A549 (cell line): ENCODE data around the gene RFX3. TPM values are rescaled to one million over a fixed set of nuclear protein-coding genes. Genes with fewer than 3 reads are reported as not detected.

Experiments
- ATAC-seq, 2 experiments: fragments of 200-7000 bp in 1 of 2; fragments of >200 bp in 1 of 2; cut with Nextera tagmentation in 1 of 2; cut with Tn5 transposase in 1 of 2; 3 replicates each; pipeline versions ENCODE4 v1.8.0 to v1.9.1; 2018 to 2020; ENCODE audit warnings: mild to moderate bottlenecking in 1 of 2, moderate library complexity in 1 of 2
- CTCF ChIA-PET: fragments of 300-600 bp; sonication (Branson Sonifier 250); formaldehyde crosslinking; extraction: SDS; loops from one replicate; lab custom pipeline; 2021; ENCODE audit warnings: antibody characterized with exemption, inconsistent platforms; lab: Yijun Ruan, JAX
- POLR2A ChIA-PET: fragments of 350-600 bp; formaldehyde crosslinking; extraction: SDS; loops from one replicate; lab custom pipeline; 2021; ENCODE audit warnings: antibody characterized with exemption, inconsistent platforms; lab: Yijun Ruan, JAX
- DNase-seq, 2 experiments: peaks; one replicate each; pipeline versions ENCODE4 v3.0.0 to v3.0.0-alpha.2; 2011 to 2016; ENCODE audit warnings: low read depth in 1 of 2, low spot score in 1 of 2
- FAIRE-seq: peaks from 2 replicates; lab custom pipeline; 2011; peaks lifted over from hg19 to GRCh38; lab: Jason Lieb, UNC
- H3K27ac ChIP-seq, 2 experiments: fragments of >200 bp; sonication (Bioruptor Twin); formaldehyde crosslinking; 3 replicates each; pipeline ENCODE4 v1.5.1; 2016 to 2017
- H3K4me1 ChIP-seq: fragments of >200 bp; sonication (Bioruptor Twin); formaldehyde crosslinking; 3 replicates; pipeline ENCODE4 v1.6.1; 2016
- H3K4me2 ChIP-seq: fragments of >200 bp; sonication (Bioruptor Twin); formaldehyde crosslinking; 3 replicates; pipeline ENCODE4 v1.6.1; 2016
- H3K4me3 ChIP-seq: fragments of >200 bp; sonication (Bioruptor Twin); formaldehyde crosslinking; 3 replicates; pipeline ENCODE4 v1.5.1; 2016
- H3K9me3 ChIP-seq: fragments of >200 bp; sonication (Bioruptor Twin); formaldehyde crosslinking; 3 replicates; pipeline ENCODE4 v1.6.1; 2016
- CBX2 ChIP-seq: fragments of 200-600 bp; sonication (generic); IDR thresholded peaks from 2 replicates; pipeline ENCODE4 v1.6.1; 2016; ENCODE audit warnings: low read depth, mild to moderate bottlenecking, borderline replicate concordance
- CBX8 ChIP-seq: fragments of 200-600 bp; sonication (generic); IDR thresholded peaks from 2 replicates; pipeline ENCODE4 v1.6.1; 2016
- CHD4 ChIP-seq: fragments of 200-600 bp; sonication (generic); IDR thresholded peaks from 2 replicates; pipeline ENCODE4 v1.6.1; 2016; ENCODE audit warnings: antibody characterized with exemption, mild to moderate bottlenecking, borderline replicate concordance
- CTCF ChIP-seq: fragments of >200 bp; sonication (Bioruptor Twin); formaldehyde crosslinking; IDR thresholded peaks from 3 replicates; pipeline ENCODE4 v1.5.1; 2016
- EHF ChIP-seq: fragments of 250-450 bp; sonication (Bioruptor Pico); IDR thresholded peaks from 2 replicates; pipeline ENCODE4 v1.5.0; 2020; ENCODE audit warnings: mild to moderate bottlenecking
- ESRRA ChIP-seq: fragments of 150-350 bp; IDR thresholded peaks from 2 replicates; pipeline ENCODE4 v1.6.1; 2014; ENCODE audit warnings: mild to moderate bottlenecking, low read length, borderline replicate concordance
- FOSL2 ChIP-seq, 2 experiments: fragments of 450-650 bp in 1 of 2; fragments of >200 bp in 1 of 2; sonication (Bioruptor Twin) in 1 of 2; formaldehyde crosslinking; IDR thresholded peaks; 2 replicates each; pipeline versions ENCODE4 v1.5.0 to v1.6.1; 2016 to 2020; ENCODE audit warnings: mild to moderate bottlenecking in 1 of 2, moderate library complexity in 1 of 2
- GATA3 ChIP-seq: IDR thresholded peaks from 2 replicates; pipeline ENCODE4 v1.6.1; 2012; ENCODE audit warnings: borderline replicate concordance
- HDAC2 ChIP-seq: fragments of 200-600 bp; sonication (generic); IDR thresholded peaks from 2 replicates; pipeline ENCODE4 v1.6.1; 2016
- HEYL ChIP-seq: fragments of 250-450 bp; sonication (Bioruptor Pico); IDR thresholded peaks from 2 replicates; pipeline ENCODE4 v1.8.0; 2021; ENCODE audit warnings: mild to moderate bottlenecking, moderate library complexity
- HOXB13 ChIP-seq: fragments of 250-450 bp; sonication (Bioruptor Pico); IDR thresholded peaks from 2 replicates; pipeline ENCODE4 v1.5.0; 2020; ENCODE audit warnings: low read depth, mild to moderate bottlenecking, moderate library complexity
- JUN ChIP-seq, 2 experiments: fragments of >200 bp; sonication (Bioruptor Twin); formaldehyde crosslinking; IDR thresholded peaks; 2 replicates in 1 of 2; 3 replicates in 1 of 2; pipeline ENCODE4 v1.6.1; 2016 to 2017
- MAFK ChIP-seq: fragments of 450-650 bp; IDR thresholded peaks from 2 replicates; pipeline ENCODE4 v1.6.1; 2014; ENCODE audit not compliant: partially characterized antibody
- MAX ChIP-seq: IDR thresholded peaks from 2 replicates; pipeline ENCODE4 v1.6.1; 2012
- MAZ ChIP-seq: fragments of 150-350 bp; IDR thresholded peaks from 2 replicates; pipeline ENCODE4 v1.6.1; 2014; ENCODE audit warnings: antibody characterized with exemption, low read depth, low read length, borderline replicate concordance
- NFE2L2 ChIP-seq: fragments of 150-350 bp; conservative IDR thresholded peaks from 2 replicates; pipeline ENCODE4 v1.6.1; 2014; ENCODE audit warnings: low read length
- NPAS2 ChIP-seq: fragments of 250-450 bp; sonication (Bioruptor Pico); IDR thresholded peaks from 2 replicates; pipeline ENCODE4 v1.8.0; 2022; ENCODE audit warnings: mild to moderate bottlenecking, moderate library complexity, borderline replicate concordance
- NR3C1 ChIP-seq: fragments of >200 bp; sonication (Bioruptor Twin); formaldehyde crosslinking; IDR thresholded peaks from 3 replicates; pipeline ENCODE4 v1.6.1; 2017
- PHF8 ChIP-seq: fragments of 200-600 bp; sonication (generic); IDR thresholded peaks from 2 replicates; pipeline ENCODE4 v1.6.1; 2016; ENCODE audit warnings: low read depth, mild to moderate bottlenecking, antibody characterized with exemption, moderate library complexity, borderline replicate concordance
- POLR2AphosphoS2 ChIP-seq: conservative IDR thresholded peaks from 2 replicates; pipeline ENCODE4 v1.6.1; 2012; ENCODE audit warnings: low read length, improper control_type of control experiment, inconsistent platforms
- RAD21 ChIP-seq, 2 experiments: fragments of >200 bp in 1 of 2; sonication (Bioruptor Twin) in 1 of 2; formaldehyde crosslinking in 1 of 2; IDR thresholded peaks in 1 of 2; conservative IDR thresholded peaks in 1 of 2; 2 replicates in 1 of 2; 3 replicates in 1 of 2; pipeline ENCODE4 v1.6.1; 2012 to 2018; ENCODE audit warnings: inconsistent platforms in 1 of 2
- SMC3 ChIP-seq: fragments of >200 bp; sonication (Bioruptor Twin); formaldehyde crosslinking; IDR thresholded peaks from 3 replicates; pipeline ENCODE4 v1.6.1; 2018; ENCODE audit warnings: inconsistent platforms
- SREBF2 ChIP-seq: fragments of 450-650 bp; IDR thresholded peaks from 2 replicates; pipeline ENCODE4 v1.6.1; 2014; ENCODE audit warnings: mild to moderate bottlenecking, moderate library complexity
- TFCP2L1 ChIP-seq: fragments of 250-450 bp; sonication (Bioruptor Pico); IDR thresholded peaks from 2 replicates; pipeline ENCODE4 v1.5.0; 2021; ENCODE audit warnings: mild to moderate bottlenecking
- ZFP36 ChIP-seq: fragments of 450-650 bp; IDR thresholded peaks from 2 replicates; pipeline ENCODE4 v1.6.1; 2014; ENCODE audit warnings: borderline replicate concordance; ENCODE audit not compliant: partially characterized antibody
- ZNF302 ChIP-seq: fragments of 250-450 bp; sonication (Bioruptor Pico); IDR thresholded peaks from 2 replicates; pipeline ENCODE4 v1.9.0; 2021; ENCODE audit warnings: inconsistent platforms, mild to moderate bottlenecking, moderate library complexity
- ZSCAN20 ChIP-seq: fragments of 250-450 bp; sonication (Bioruptor Pico); IDR thresholded peaks from 2 replicates; pipeline ENCODE4 v1.8.0; 2022; ENCODE audit warnings: mild to moderate bottlenecking, moderate library complexity
- WGBS: methylation state at CpG from one replicate; pipeline ENCODE4 v1.1.6; 2017; ENCODE audit errors: missing lambda C conversion rate; 5-methylcytosine and 5-hydroxymethylcytosine counted together
- polyA plus RNA-seq, 4 experiments: library from polyadenylated mRNA; depleted of rRNA in 3 of 4; stranded (reverse); fragments of >200 nt; fragmentation: RNase III in 1 of 4; extraction: RNeasy Plus Mini Kit Qiagen cat#74134 plus additional on column Dnase treatment in 1 of 4; gene quantifications; 2 replicates in 3 of 4; 3 replicates in 1 of 4; pipeline ENCODE4 v1.2.3, GENCODE V29; 2011 to 2017
- TF ChIP-seq, protein P1 (sequence below): fragments of 150-350 bp; IDR thresholded peaks from 2 replicates; pipeline ENCODE4 v1.6.1; 2014; ENCODE audit warnings: low read depth, mild to moderate bottlenecking, low read length
- TF ChIP-seq, protein P2 (sequence below): fragments of >200 bp; sonication (Bioruptor Twin); formaldehyde crosslinking; IDR thresholded peaks from 2 replicates; pipeline ENCODE4 v1.6.1; 2016
- TF ChIP-seq, protein P3 (sequence below): fragments of 450-650 bp; IDR thresholded peaks from 2 replicates; pipeline ENCODE4 v1.6.1; 2014; ENCODE audit warnings: antibody characterized with exemption

The RFX3 gene
- polyA plus RNA-seq, 2 of the 4 experiments (the other 2 are of a cell fraction) = 1.3 to 7.9 TPM

- Histone ChIP-seq H3K4me1 (no peaks in the 10 kb centered on the region), H3K4me2 (no peak overlapping the region), H3K27ac (no peak overlapping the region), H3K4me3 (no peak overlapping the region), H3K9me3 (no peaks in the 10 kb centered on the region)
- ChIA-PET POLR2A (interaction anchor here (1.5 kb wide), 1 partner anchor 286 kb away, joined by 3 read pairs; no protein-coding TSS in a partner anchor), CTCF (interaction anchor here (0.6 to 2.6 kb wide), 15 partner anchors 8 to 1127 kb away, joined by 3 to 19 read pairs (median 5); no protein-coding TSS in a partner anchor)
- FAIRE-seq (peak; percentile 65), DNase-seq (peak; percentile 49 to 72), ATAC-seq (peak; percentile 98 to 100)
- peak; percentile 73 for TF ChIP-seq SMC3
- no peak for TF ChIP-seq TFCP2L1 (CRISPR knock-in tag)
- peak; percentile 83 for TF ChIP-seq CTCF
- peak; percentile 78 to 80 for TF ChIP-seq RAD21 (conservative IDR thresholded peaks at IDR 0.05 in 1 of 2, IDR thresholded peaks at IDR 0.05 in 1 of 2)
- WGBS = 34% methylated on average over 3 of the region's 3 CpGs
Measured at GRCh38 chr9:3240656-3241268, 285.0 kb downstream of the RFX3 start.

DNA sequence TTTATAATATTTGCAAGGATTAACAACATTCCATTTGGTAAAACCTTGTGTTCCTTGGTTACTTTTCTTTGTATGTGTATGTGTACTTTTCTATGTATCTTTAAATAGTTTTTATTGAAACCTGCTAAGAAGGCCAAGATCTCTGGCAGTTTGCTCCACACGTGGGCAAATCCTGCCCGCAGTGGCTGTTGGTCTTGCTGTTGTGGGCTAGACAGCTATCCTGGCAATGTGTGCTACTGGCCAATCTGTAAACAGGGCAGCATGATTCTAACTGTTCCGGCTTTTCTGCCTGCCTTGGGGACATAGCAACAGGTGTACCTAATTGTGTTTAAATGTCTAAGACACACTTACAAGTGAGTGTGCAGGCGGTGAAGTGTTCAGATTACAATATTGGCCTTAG is 286.6 kb downstream of the RFX3 start:
- no peak for FAIRE-seq

DNA sequence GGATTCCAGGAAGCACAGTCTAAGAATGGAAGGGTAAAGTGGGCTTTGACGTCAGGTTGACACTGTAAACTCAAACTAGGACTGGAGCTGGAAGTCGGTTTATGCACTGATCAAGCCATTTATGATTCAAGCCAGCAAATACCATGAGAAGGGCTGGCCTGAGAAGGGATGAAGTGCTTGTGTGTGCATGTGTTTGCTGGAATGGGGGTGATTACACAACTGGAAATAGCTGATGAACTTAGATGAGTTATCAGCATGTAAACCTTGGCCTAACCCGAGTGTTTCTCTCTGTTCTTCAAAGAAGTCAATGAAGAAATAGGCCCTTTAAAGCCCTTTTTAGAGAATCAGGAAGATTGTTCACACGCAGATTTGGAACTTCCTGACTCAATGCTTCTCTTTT is 287.6 kb downstream of the RFX3 start:
- H3K4me2 ChIP-seq = no peak overlapping the region
- DNase-seq = no peak
- ChIA-PET POLR2A (no interaction called here), CTCF (interaction anchor here (0.8 to 2.1 kb wide), 2 partner anchors 11 to 203 kb away, joined by 3 to 14 read pairs; no protein-coding TSS in a partner anchor)
- 83% methylated on average over 4 of the region's 4 CpGs for WGBS
- H3K4me1 ChIP-seq = no peaks in the 10 kb centered on the region
- no peak for FAIRE-seq
- H3K4me3 ChIP-seq = no peak overlapping the region
- no peak overlapping the region for H3K27ac ChIP-seq
- TF ChIP-seq FOSL2 (IDR thresholded peaks at IDR 0.05) = no peak
- TF ChIP-seq FOSL2 (CRISPR knock-in tag; IDR thresholded peaks at IDR 0.05) = no peak
- TF ChIP-seq SREBF2 = no peak
- TF ChIP-seq PHF8 = no peak
- TF ChIP-seq ZNF302 = no peak
- TF ChIP-seq, protein P1, sequence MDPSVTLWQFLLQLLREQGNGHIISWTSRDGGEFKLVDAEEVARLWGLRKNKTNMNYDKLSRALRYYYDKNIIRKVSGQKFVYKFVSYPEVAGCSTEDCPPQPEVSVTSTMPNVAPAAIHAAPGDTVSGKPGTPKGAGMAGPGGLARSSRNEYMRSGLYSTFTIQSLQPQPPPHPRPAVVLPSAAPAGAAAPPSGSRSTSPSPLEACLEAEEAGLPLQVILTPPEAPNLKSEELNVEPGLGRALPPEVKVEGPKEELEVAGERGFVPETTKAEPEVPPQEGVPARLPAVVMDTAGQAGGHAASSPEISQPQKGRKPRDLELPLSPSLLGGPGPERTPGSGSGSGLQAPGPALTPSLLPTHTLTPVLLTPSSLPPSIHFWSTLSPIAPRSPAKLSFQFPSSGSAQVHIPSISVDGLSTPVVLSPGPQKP = no peak
- no peak for TF ChIP-seq NFE2L2
- no peak for TF ChIP-seq NPAS2 (CRISPR knock-in tag)
- TF ChIP-seq, protein P2, sequence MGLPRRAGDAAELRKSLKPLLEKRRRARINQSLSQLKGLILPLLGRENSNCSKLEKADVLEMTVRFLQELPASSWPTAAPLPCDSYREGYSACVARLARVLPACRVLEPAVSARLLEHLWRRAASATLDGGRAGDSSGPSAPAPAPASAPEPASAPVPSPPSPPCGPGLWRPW = no peak
- TF ChIP-seq MAFK = no peak
- TF ChIP-seq GATA3 = no peak
- no peak for TF ChIP-seq TFCP2L1 (CRISPR knock-in tag)
- no peak for TF ChIP-seq MAX
- no peak for TF ChIP-seq NR3C1
- H3K9me3 ChIP-seq = no peaks in the 10 kb centered on the region
- no peak for ATAC-seq

More for the DNA sequence above, 286.6 kb downstream of the RFX3 start:
- H3K27ac ChIP-seq = no peak overlapping the region
- no peaks in the 10 kb centered on the region for H3K4me1 ChIP-seq
- CTCF ChIA-PET = interaction anchor here (0.6 to 2.1 kb wide), 3 partner anchors 10 to 413 kb away, joined by 3 to 14 read pairs (median 4); no protein-coding TSS in a partner anchor
- DNase-seq (no peak), ATAC-seq (no peak)
- H3K9me3 ChIP-seq = no peaks in the 10 kb centered on the region
- H3K4me2 ChIP-seq = no peak overlapping the region
- TF ChIP-seq CHD4 (no peak), MAFK (no peak), CBX2 (no peak), NR3C1 (no peak), MAZ (no peak), ZNF302 (no peak), POLR2AphosphoS2 (no peak), ZFP36 (no peak), ZSCAN20 (CRISPR knock-in tag) (no peak), EHF (no peak), HDAC2 (no peak), HOXB13 (no peak), JUN (IDR thresholded peaks at IDR 0.05) (no peak), ESRRA (no peak), HEYL (CRISPR knock-in tag) (no peak), CBX8 (no peak)
- TF ChIP-seq, protein P3, sequence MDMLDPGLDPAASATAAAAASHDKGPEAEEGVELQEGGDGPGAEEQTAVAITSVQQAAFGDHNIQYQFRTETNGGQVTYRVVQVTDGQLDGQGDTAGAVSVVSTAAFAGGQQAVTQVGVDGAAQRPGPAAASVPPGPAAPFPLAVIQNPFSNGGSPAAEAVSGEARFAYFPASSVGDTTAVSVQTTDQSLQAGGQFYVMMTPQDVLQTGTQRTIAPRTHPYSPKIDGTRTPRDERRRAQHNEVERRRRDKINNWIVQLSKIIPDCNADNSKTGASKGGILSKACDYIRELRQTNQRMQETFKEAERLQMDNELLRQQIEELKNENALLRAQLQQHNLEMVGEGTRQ = no peak
- TF ChIP-seq, protein P2 = no peak
- 81% methylated on average over 4 of the region's 4 CpGs for WGBS
- H3K4me3 ChIP-seq = no peak overlapping the region
- POLR2A ChIA-PET = no interaction called here
